Heart left ventricle (tissue), 16 donors: Measurements from ENCODE around the gene ADCY1. TPM values are rescaled to one million over a fixed set of nuclear protein-coding genes. Genes with fewer than 3 reads are reported as not detected.

Experiments
- ATAC-seq, 4 donors: fragments of 200-7000 bp; cut with Tn5 transposase; one replicate each; pipeline ENCODE4 v1.9.1; 2020 to 2022; ENCODE audit warnings: moderate library complexity in 4 of 4, mild to moderate bottlenecking in 3 of 4, moderate number of reproducible peaks in 1 of 4
- DNase-seq, 5 donors: peaks; one replicate each; pipeline ENCODE4 v3.0.0-alpha.2; 2020
- H3K27ac ChIP-seq, 12 donors: fragments of 200-600 bp; sonication (generic) in 4 of 12; one replicate each; pipeline versions ENCODE4 v1.5.0 to v1.8.0; 2016 to 2022; ENCODE audit warnings: mild to moderate bottlenecking in 2 of 12
- H3K27me3 ChIP-seq, 9 donors: fragments of 200-600 bp; sonication (generic) in 2 of 9; one replicate each; pipeline versions ENCODE4 v1.5.1 to v1.8.0; 2016 to 2022; ENCODE audit warnings: mild to moderate bottlenecking in 3 of 9
- H3K36me3 ChIP-seq, 9 donors: fragments of 200-600 bp; sonication (generic) in 2 of 9; one replicate each; pipeline versions ENCODE4 v1.5.0 to v1.8.0; 2018 to 2022; ENCODE audit warnings: mild to moderate bottlenecking in 2 of 9
- H3K4me1 ChIP-seq, 12 donors: fragments of 200-600 bp; sonication (generic) in 4 of 12; one replicate each; pipeline versions ENCODE4 v1.5.0 to v1.8.0; 2016 to 2022; ENCODE audit warnings: mild to moderate bottlenecking in 3 of 12
- H3K4me3 ChIP-seq, 12 donors: fragments of 200-600 bp; sonication (generic) in 4 of 12; one replicate each; pipeline versions ENCODE4 v1.5.0 to v1.8.0; 2017 to 2022; ENCODE audit warnings: mild to moderate bottlenecking in 9 of 12, moderate library complexity in 4 of 12
- H3K9me3 ChIP-seq, 12 donors: fragments of 200-600 bp; sonication (generic) in 4 of 12; one replicate each; pipeline versions ENCODE4 v1.5.0 to v1.8.0; 2016 to 2022; ENCODE audit warnings: mild to moderate bottlenecking in 1 of 12
- CTCF ChIP-seq, 12 donors: fragments of 200-600 bp; sonication (generic) in 4 of 12; IDR thresholded peaks; one replicate each; pipeline versions ENCODE4 v1.5.0 to v1.8.0; 2018 to 2022; ENCODE audit warnings: antibody characterized with exemption in 12 of 12, mild to moderate bottlenecking in 5 of 12
- POLR2A ChIP-seq, 2 donors: fragments of 450-650 bp; IDR thresholded peaks; one replicate each; pipeline ENCODE4 v1.6.1; 2017; ENCODE audit warnings: antibody characterized with exemption in 2 of 2, mild to moderate bottlenecking in 2 of 2, moderate library complexity in 2 of 2
- WGBS, 4 donors: extraction: QIAGEN DNeasy Blood & Tissue Kit in 2 of 4; methylation state at CpG; one replicate each; pipeline versions ENCODE4 v1.1.5 to v1.1.7; 2013 to 2018; 5-methylcytosine and 5-hydroxymethylcytosine counted together
- intact Hi-C, 10 donors: fragments of 100-400 bp; cut with DNase I; formaldehyde crosslinking; loops; one replicate each; pipeline versions ENCODE4 v1.11.1 to v1.14.2; 2022
- polyA plus RNA-seq, 2 donors: library from polyadenylated mRNA; stranded (reverse); fragments of 200-250 nt; gene quantifications; one replicate each; pipeline ENCODE4 v1.2.3, GENCODE V29; 2013
- total RNA-seq, 9 donors: library from RNA; depleted of rRNA in 2 of 9; stranded (reverse); fragments of >200 nt in 2 of 9; fragmentation: NEBNext Ultra II Directional in 3 of 9; extraction: Animal tissue kit (Norgen Biotek cat#: 25700) in 3 of 9; gene quantifications; one replicate each; pipeline versions ENCODE4 v1.1.0 to v1.2.4, GENCODE V29; 2016 to 2023
- donor health status: ischemic (EF 13 %, LVEDD 7.1; RV severe dilation, severe dysfunction).
- donor health status: healthy with polysubstance abuse.
- donor health status: DM: no; HTN: yes; CAD: no.
- donor health status: DM: no; HTN: no; CAD: no.
- donor health status: ischemic (EF 25% LVEDD 6.9; RV normal size, moderate dysfunction).
- donor health status: ischemic (EF 25% LVEDD 5.7; RV mildly dilated, moderate dysfunction).
- donor health status: healthy.
- donor health status: DM: yes; HTN: yes; CAD: no.
- donor health status: ischemic (EF 35%, LVEDD 5.7; RV mildly dilated, moderate dysfunction).
- donor health status: nonischemic (EF 11% LVEDD 7.7; RV severe dilation, severe dysfunction).
- donor health status: DM: yes; HTN: yes; CAD: no.
- donor health status: PGD.
- donor health status: ischemic (EF 29% LVEDD 5.4; RV normal size, mild dysfunction).
- donor health status: nonischemic (EF 23%, LVEDD 6.1; RV moderate dilation, normal function).

Gene ADCY1
- total and polyA plus RNA-seq, 11 donors, result 0.73 to 10.8 (median 3.6) TPM

DNA sequence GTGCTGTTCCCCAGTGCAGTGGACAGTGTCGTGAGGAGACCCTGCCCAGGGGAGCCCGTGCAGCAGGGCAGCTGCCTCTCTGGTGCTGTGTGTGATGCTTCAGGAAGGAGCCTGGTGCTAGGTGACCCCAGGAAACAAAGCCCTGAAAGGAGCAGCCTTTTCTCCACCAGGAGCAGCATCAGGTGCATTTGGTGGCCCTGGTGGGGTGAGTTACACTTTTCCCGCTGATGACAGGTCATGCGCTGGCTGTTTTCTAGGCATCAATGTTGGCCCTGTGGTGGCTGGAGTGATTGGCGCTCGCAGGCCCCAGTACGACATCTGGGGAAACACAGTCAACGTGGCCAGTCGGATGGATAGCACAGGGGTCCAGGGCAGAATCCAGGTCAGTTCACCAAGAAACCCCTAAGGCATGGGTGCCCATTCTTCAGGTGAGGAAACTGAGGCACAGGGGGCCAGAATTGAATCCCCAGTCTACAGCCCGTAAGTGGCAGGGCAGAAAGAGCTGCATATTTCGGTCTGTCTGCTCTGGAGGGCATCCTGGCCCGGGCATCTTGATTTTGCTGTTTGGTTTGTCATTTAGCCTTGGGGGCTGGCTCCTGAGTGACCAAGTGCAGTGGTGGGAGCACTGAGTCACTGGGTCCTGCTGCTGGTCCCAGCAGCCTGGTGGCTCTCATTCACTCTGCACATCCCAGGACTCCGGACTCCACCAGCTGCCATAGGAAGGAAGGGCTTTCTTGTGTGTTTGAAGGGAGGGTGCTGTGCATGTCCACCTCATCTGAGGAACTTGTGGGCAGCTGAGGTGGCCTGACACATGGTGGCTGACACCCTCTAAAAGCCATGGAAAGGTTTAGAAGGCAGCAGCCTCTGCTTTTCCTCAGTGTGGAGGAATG is 136.3 kb downstream of the ADCY1 start:
- Histone ChIP-seq H3K4me3 (no peak overlapping the region), H3K27me3 (no peaks in the 10 kb centered on the region), H3K27ac (peak overlapping the region in 1 of 12 donors; percentile 38), H3K4me1 (peaks cover 0 to 5% (median 0%) of the 10 kb centered on the region in 12 donors), H3K9me3 (no peaks in the 10 kb centered on the region), H3K36me3 (peaks cover 0 to 5% (median 0%) of the 10 kb centered on the region in 9 donors)
- peak in 3 of 5 donors; percentile 2 to 40 (median 11) for DNase-seq
- 89 to 92% (median 90%) methylated on average over 6 to 13 of the region's 13 CpGs for WGBS, 4 donors
- TF ChIP-seq CTCF (IDR thresholded peaks at IDR 0.05) (no peak), POLR2A (IDR thresholded peaks at IDR 0.05) (no peak)
- intact Hi-C loops, result no loop called here
- peak in 1 of 4 donors; percentile 9 for ATAC-seq

DNA sequence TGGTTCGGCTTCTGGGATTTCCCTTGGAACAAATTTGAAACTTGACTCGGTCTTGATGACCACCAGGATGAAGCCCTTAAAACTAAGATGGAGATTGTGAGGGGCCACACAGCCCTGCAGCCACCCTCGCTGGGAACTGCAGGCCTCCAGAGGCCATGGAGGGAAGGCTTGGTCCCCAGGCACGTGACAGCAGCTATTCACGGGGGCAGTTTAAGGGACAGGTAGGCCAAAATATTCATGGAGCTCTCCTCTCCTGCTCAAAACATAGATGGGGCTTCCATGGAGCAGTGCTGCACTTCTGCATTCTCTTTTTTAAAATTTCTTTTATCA is 137.0 kb downstream of the ADCY1 start:
- Histone ChIP-seq H3K4me1 (peaks cover 0 to 7% (median 0%) of the 10 kb centered on the region in 12 donors), H3K9me3 (no peaks in the 10 kb centered on the region), H3K27ac (no peak overlapping the region), H3K4me3 (no peak overlapping the region), H3K27me3 (no peaks in the 10 kb centered on the region), H3K36me3 (peaks cover 0 to 5% (median 0%) of the 10 kb centered on the region in 9 donors)
- ATAC-seq, result no peak
- WGBS, 4 donors, result 95 to 97% (median 96%) methylated on average over 5 of the region's 5 CpGs
- intact Hi-C loops, result no loop called here
- TF ChIP-seq CTCF (IDR thresholded peaks at IDR 0.05) (no peak), POLR2A (IDR thresholded peaks at IDR 0.05) (no peak)
- DNase-seq, result no peak

- 75 to 89% (median 82%) methylated on average over 2 of the region's 2 CpGs for WGBS, 4 donors
- H3K36me3 ChIP-seq, result peaks cover 0 to 5% (median 0%) of the 10 kb centered on the region in 9 donors
- peaks cover 0 to 16% (median 6%) of the 10 kb centered on the region in 12 donors for H3K4me1 ChIP-seq
- H3K27ac ChIP-seq, result no peak overlapping the region
- intact Hi-C loops, result no loop called here
- no peaks in the 10 kb centered on the region for H3K27me3 ChIP-seq
- DNase-seq, result no peak
- TF ChIP-seq POLR2A (IDR thresholded peaks at IDR 0.05), result no peak
- no peak for TF ChIP-seq CTCF (IDR thresholded peaks at IDR 0.05)
- no peak overlapping the region for H3K4me3 ChIP-seq
- H3K9me3 ChIP-seq, result no peaks in the 10 kb centered on the region
- ATAC-seq, result no peak
These were observed 138.0 kb downstream of the ADCY1 start for GRCh38 chr7:45712057-45712689.
